ENCODE data around the gene HOXD8. TPM values are rescaled to one million over a fixed set of nuclear protein-coding genes. Genes with fewer than 3 reads are reported as not detected.

The HOXD8 gene
- total RNA-seq, 1 experiment from 2014 or later: not detected

DNA sequence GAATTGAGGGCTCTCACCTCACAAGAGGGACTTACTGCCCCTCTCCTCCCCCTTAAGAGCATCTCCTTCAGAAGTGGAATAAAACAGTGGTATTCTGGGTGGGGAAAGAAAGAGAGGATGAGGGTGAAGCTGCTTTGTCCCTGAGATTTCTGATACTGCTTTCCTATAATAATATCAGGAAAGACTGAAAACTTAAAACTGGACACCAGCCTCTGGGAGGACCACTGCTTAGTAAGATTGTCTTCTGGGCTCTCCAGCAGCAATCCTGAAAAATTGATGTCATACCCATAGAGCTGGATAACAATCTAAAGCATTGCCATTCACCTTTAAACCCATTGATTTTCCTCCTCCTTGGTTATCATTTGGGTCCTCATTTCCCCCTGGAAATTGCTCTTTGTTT, 17.1 kb downstream of the HOXD8 start:
- no peak for DNase-seq (ENCODE audit: low spot score)

- no peak for DNase-seq (ENCODE audit: low spot score)
Observed at GRCh38 chr2:176147210-176147799, 17.8 kb downstream of the HOXD8 start.

DNA sequence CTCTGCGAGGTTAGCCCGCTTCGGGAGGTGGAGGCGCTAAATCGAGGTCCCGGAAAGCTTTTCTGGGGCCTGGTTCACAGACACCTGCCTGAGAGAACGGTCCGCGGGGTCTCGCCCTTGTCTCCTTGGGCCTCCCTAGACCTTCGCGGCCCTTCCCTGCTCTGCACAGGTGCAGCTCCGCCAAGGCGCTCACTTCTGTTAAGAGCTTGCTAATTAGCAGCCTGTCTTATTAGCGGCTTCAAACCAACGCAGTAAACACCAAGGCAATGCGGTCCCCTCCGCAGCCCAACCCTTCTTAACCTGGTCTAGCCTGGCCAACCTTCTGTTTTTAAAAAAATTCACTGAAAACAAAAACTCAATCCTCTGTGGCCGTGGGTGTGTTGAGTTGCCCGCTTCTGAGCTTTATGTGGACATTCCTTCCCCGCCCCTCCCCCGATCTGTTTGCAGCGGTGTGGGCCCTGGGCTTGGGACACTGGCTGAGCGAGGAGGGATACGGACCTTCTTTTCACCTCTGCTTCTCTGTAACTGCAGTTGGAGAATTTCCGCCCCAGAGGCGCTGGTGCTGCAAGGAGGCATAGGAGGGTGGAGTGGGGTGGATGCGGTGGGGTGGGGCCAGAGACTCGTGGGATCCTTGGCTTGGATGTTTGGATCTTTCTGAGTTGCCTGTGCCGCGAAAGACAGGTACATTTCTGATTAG, 18.4 kb downstream of the HOXD8 start:
- DNase-seq (ENCODE audit: low spot score): no peak

DNA sequence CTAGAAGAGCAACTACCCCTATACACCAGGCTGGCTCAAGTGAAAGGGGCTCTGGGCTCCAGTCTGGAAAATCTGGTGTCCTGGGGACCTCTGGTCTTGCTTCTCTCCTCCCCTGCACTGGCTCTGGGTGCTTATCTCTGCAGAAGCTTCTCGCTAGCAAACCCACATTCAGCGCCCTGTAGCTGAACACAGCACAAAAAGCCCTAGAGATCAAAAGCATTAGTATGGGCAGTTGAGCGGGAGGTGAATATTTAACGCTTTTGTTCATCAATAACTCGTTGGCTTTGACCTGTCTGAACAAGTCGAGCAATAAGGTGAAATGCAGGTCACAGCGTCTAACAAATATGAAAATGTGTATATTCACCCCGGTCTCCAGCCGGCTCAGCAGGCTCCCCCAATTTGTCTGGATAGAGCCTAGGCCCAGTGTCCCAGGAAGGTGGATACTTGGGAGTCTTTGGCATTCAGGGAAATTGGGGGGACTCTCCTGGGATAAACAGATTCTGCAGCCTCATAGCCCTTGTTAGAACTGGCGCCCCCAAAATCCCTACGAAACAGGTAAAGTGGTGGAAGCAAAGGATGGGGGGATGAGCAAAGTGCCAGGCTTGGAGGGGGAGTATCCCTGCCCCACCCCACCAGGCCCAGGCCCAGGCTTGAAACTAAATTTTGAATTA, 19.4 kb downstream of the HOXD8 start:
- no peak for DNase-seq (ENCODE audit: low spot score)

- no peak for DNase-seq (ENCODE audit: low spot score)
Observed at GRCh38 chr2:176149481-176149938, 20.0 kb downstream of the HOXD8 start.

DNA sequence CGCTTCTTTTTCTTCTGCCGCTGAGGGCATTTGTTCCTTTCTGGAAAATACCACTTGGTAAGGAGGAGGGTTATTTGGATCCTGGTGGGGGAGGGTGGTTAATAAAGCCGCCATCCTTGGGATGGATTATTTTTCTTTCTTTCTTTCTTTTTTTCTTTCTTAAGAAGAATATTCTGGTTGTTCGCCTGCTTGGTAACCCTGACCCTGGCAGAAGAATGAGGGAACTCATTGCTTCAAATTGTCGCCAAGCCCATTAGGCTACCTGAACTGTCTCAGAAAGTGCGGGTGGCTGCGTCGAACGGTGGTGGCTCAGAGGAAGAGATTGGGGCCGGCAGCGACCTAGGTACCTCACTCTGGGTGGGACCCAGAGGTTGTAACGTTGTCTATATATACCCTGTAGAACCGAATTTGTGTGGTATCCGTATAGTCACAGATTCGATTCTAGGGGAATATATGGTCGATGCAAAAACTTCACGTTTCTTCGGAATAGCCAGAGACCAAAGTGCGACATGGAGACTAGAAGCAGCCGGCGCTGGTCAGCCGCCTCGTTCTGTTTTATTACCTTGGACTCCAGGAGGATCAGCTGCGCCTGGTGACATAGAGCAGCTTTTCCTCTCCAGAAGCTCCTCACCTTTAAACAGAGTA, 20.6 kb downstream of the HOXD8 start:
- no peak for DNase-seq (ENCODE audit: low spot score)

DNA sequence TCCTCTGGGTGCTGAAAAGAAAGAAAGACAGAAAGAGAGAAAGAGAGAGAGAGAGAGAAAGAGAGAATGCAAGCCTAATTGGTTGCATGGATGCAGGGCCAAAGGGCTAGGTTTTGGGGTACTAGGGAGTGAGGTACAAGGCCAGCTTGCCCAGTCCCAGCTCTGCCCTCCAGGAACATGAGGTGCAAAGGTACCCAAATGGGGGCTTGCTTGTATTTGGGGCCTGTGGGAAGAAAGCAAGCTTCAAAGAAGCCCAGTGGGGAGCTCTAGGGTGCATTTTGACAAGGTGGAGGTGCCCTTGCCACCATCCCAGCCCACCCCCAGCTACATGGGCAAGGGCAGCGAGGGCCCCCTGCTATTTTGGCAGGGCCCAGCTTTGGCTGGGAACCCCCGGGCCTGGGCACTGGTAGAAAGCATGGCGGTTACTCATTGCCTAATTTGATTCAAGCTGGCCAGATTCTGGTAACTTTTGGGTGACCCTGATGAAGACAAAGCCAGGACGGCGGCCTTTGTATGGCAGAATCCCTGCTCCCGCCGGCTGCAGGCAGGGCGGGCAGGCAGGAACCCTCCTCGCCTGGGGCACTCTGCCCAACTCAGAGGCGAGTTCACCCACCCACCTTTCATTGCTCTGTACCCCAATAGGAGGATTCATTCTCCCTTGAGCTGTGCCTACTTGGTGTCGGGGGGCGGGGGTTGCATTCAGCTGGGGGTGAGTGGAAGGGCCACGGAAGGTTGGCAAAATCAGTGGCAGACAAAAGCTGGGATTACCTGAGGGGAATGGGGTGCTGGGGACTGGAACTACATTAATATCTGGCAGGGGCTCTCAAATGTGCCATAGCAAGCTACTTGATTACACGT, 21.3 kb downstream of the HOXD8 start:
- DNase-seq (ENCODE audit: low spot score): no peak

DNA sequence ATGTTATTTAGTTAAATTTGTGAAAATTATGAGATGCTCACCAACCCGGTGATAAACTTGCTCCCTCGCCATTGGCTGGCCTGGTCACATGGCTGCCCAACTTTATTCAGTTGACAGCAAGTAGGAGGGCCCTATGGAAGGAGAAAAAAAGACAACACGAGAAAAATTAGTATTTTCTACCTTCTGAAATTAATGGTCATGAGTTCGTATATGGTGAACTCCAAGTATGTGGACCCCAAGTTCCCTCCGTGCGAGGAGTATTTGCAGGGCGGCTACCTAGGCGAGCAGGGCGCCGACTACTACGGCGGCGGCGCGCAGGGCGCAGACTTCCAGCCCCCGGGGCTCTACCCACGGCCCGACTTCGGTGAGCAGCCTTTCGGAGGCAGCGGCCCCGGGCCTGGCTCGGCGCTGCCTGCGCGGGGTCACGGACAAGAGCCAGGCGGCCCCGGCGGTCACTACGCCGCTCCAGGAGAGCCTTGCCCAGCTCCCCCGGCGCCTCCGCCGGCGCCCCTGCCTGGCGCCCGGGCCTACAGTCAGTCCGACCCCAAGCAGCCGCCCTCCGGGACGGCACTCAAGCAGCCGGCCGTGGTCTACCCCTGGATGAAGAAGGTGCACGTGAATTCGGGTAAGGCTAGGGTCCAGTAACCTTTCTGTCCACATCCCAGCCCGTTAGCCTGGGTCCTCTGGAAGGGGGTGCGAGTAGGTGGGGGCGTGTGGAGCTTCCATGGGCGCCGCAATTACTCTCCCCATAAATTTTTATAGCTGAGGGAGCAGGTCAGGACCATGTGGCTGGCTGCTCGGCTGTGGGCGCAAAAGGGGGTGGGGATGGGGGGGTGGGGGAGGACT, 22.2 kb downstream of the HOXD8 start, which contains the start of gene HOXD4:
HOXD4 (plus strand) TSS at position 109 of the 846 bp plus-strand sequence; CDS start at position 193, 84 bp downstream.
- no peak for DNase-seq (ENCODE audit: low spot score)

- no peak for DNase-seq (ENCODE audit: low spot score)
Observed at GRCh38 chr2:176152350-176153181, 23.1 kb downstream of the HOXD8 start.

DNA sequence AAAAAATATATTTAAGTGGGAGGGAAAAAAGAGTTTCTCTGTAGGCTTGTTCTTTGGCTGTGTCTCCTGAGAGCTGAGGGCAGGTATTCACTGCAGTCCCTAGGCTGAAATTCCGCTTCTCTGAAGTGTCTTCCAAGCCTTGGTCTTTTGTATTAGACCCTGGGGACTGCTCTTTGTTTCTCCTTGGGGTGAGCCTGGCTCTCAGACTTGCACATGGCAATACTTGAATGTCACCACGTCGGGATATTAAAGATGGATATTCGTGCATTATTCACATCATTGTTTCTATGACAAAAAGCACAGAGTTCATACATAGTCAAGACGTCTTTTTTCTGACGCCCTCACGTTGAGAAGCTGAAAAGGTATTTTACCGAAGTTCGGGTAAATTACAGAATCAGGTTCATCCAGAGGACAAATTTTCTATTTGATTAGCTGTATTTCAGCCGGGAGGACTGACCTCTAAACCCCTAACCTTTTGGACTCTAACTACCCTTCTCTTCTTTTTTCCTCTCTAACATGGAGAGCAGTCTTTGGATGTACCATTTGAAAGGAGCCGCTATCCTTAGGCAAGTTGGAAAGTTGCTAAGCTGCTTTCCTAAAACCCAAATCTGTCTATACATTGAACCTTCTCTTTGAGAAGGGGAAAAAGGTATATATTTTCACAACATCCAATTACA, 25.2 kb downstream of the HOXD8 start:
- DNase-seq (ENCODE audit: low spot score): no peak

DNA sequence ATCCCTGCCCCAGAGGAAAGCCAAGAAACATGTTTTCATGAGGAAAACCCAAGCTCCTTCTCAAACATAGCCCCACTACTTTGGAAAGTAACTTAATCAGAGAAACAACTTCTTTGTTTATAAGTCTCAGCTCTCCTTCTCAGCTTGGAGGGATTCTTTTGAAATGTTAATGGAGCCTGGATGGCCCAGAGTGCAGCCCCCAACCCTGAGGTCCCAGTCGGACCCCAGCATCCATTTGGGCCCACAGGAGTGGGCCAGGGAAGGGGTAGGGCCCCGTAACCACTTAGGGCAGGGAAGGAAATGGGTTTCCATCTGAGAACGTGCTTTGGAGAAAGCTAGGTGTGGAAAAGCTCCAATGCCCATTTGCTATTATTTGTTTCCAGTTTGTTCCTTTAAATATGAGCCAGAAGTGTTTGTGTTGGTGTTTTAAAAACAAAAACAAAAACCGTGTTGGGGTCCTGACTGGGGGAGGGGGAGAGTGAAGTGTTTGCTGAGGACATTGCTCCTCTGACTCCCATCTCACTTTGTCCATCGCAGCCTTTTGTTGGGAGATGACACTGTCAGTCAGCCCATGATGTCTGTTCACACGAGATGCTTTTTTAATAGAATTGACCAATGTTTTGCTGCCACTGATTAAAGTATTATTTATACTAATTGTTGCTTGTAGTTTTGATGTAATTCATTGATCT, 26.0 kb downstream of the HOXD8 start:
- DNase-seq (ENCODE audit: low spot score): no peak

DNA sequence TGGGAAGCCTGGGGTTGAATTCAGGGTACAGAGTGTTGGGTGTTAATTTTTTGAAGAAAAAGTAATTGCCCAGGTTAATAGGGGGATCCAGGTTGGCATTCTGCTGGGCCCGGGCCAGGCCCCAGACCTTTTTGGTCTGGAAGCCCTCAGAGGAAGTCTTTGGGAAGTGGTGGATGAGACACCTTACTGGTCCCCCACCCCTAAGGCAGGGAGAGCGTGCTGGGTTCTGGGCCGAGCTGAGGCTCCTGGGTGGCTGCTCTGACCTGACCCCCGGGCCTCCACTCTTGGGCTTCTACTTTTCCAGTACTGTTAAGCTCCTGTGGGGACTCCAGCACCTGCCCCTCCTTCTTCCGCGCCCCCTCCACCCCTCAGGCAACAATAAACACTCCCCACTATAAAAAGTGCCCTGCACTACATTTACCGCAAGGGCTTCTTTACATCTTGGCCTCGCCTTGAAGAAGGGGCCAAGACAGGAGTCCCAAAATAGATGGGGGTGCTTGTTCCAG, 26.8 kb downstream of the HOXD8 start:
- DNase-seq (ENCODE audit: low spot score): no peak

- no peak for DNase-seq (ENCODE audit: low spot score)
Observed at GRCh38 chr2:176156807-176157498, 27.4 kb downstream of the HOXD8 start, which contains the start of gene HOXD3. HOXD3 (plus strand) TSS chr2:176157307; CDS start chr2:176169115, 11,808 bp downstream.

DNA sequence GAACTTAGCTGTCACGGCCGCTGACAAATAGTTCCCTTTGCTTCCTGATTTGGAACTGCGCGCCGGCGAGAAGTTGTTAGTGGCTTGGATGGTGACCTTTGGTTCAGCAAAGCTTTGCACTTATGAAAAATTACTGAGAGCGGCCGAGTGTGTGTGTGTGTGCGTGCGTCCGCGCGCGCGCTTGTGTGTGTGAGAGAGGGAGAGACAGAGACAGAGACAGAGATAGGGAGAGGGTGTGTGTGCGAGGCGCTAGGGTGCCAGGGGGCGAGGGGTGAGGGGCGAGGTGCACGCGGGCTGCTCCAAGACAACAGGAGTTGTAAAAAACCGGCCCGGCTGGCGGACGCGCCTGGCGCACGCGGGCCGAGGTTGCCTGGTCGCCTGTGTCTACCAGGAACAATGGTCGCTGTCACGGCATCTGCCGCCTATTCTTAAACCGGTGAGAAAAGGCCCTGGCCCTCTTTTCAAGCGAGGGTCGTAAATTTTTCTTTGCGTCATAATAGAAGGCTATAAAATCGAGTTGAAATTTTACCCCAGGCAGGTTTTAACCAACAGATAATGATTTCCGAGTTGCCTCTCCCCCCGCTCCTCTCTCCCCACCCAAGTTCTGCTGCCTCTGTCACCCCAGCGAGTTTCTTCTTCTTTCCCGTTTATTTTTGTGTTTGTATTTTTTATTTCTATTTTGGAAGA, 28.1 kb downstream of the HOXD8 start:
- DNase-seq (ENCODE audit: low spot score): no peak

- no peak for DNase-seq (ENCODE audit: low spot score)
Observed at GRCh38 chr2:176158186-176158591, 28.7 kb downstream of the HOXD8 start.

DNA sequence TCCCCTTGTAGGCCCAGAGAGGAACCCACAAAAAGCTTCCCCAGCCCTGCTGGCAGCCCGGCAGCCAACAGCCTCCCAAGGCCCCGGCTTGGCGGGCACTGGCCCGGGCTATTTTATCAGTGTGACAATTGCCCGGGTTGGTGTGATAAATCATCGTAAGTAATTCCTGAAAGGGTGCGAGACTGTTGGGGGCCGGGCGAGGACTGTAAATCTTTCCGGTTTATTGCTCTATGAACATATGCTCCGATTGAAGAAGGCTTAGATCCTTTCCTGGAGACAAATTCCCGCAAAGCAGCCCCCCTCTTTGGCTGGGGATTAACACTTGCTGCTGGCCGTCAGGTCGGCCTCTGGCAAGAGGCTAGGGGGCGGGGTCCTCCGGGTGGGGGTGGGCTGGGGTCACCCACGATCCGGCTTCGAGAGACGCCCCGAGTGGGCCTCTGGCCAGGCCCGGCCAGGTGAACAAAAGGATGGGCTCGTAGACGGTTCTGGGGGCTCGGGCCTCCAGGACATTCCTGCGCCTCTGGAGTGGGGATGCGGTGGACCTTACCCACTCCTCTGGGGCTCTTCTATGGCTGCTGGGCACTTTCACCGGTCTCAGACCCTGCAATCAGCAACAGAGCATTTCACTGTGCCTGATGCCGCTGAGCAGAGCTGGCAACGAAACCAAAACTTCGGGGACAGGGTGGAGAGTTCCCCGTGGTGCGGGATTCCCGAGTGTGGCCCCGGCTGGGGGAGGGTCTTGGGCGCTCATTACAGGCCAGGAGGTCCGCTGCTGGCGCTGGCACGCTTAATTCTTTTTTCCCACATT, 29.6 kb downstream of the HOXD8 start:
- no peak for DNase-seq (ENCODE audit: low spot score)

Measured in H4 (cell line).